HFFc6 (cell line): Measurements from ENCODE around the gene NUDT9. TPM values are rescaled to one million over a fixed set of nuclear protein-coding genes. Genes with fewer than 3 reads are reported as not detected.
A peak's percentile ranks its signal among the peaks of the same experiment; 100 is the strongest.

Experiments used
- DNase-seq: peaks from one replicate; pipeline ENCODE4 v3.0.0-alpha.2; 2018
- H3K27ac Mint-ChIP-seq: 2 replicates; pipeline ENCODE4 v1.8.0; 2020; ENCODE audit warnings: mild to moderate bottlenecking, mixed read lengths
- H3K27me3 Mint-ChIP-seq: 2 replicates; pipeline ENCODE4 v1.8.0; 2021; ENCODE audit warnings: mild to moderate bottlenecking, moderate library complexity, mixed read lengths; ENCODE audit not compliant: insufficient read depth
- H3K36me3 Mint-ChIP-seq: 2 replicates; pipeline ENCODE4 v1.8.0; 2021; ENCODE audit warnings: low read depth, mixed read lengths
- H3K4me1 Mint-ChIP-seq: 2 replicates; pipeline ENCODE4 v1.8.0; 2020; ENCODE audit warnings: low read depth, mixed read lengths
- H3K4me3 Mint-ChIP-seq: 2 replicates; pipeline ENCODE4 v1.8.0; 2020; ENCODE audit warnings: mild to moderate bottlenecking, moderate library complexity, mixed read lengths
- H3K9me3 Mint-ChIP-seq: 2 replicates; pipeline ENCODE4 v1.8.0; 2020; ENCODE audit warnings: mild to moderate bottlenecking, mixed read lengths
- total RNA-seq, 6 experiments: library from RNA; stranded (reverse); fragmentation: NEBNext Ultra II Directional; extraction: Animal tissue kit (Norgen Biotek cat#: 25700); gene quantifications; 2 replicates in 1 of 6; 3 replicates in 5 of 6; pipeline ENCODE4 v1.2.3, GENCODE V29; 2021
- TF ChIP-seq, protein P1 (sequence below): fragments of 200-600 bp; sonication (generic); IDR thresholded peaks from 2 replicates; pipeline ENCODE4 v1.5.0; 2021; ENCODE audit warnings: antibody characterized with exemption, mild to moderate bottlenecking

NUDT9 gene
- total RNA-seq, 6 experiments from 2014 or later, result 21.3 to 28.0 (median 23.4) TPM

DNA sequence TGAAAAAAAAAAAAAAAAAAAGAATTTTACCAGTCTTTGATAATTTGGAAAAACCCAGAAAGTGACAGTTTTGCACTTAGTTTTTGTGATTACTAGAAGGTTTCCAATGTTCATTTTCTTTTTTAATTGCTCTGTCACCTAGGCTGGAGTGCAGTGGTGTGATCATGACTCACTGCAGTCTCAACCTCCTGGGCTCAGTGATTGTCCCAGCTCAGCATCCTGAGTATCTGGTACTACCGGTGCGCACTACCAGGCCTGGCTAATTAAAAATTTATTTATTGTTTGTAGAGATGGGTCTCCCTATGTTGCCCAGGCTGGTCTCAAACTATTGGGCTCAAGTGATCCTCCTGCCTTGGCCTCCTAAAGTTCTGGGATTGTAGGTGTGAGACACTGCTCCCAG is 3.3 kb downstream of the NUDT9 start:
- H3K27me3 Mint-ChIP-seq, result no peaks in the 10 kb centered on the region

DNA sequence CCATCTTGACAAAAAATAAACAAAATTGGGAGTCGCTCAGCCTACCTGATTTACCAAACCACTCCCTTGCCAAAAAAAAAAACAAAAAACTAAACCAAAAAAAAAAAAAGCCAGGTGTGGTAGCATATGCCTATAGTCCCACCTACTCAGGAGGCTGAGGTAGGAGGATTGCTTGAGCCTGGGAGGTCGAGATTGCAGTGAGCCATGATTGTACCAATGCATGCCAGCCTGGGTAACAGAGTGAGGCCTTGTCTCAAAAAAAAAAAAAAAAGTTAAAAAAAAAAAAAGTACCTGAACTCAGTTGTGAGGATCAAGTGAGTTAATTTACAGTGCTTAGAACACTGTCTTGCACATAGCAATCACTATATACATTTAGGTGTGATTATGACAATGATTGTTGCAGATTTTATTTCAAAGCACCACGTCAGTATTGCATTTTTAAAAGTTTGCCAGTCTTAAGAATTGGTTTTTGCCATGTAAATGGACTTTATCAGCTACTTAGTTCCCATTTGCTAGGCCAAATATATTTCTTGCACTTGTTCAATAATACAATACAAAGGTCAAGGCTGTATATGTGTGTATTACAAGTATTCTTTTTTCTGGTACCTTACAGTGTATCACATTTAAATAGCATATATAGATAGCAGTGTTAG is 4.6 kb downstream of the NUDT9 start:
- H3K36me3 Mint-ChIP-seq, result no peaks in the 10 kb centered on the region
- H3K9me3 Mint-ChIP-seq, result no peaks in the 10 kb centered on the region
- H3K4me3 Mint-ChIP-seq, result no peak overlapping the region
- peaks cover 44% of the 10 kb centered on the region for H3K4me1 Mint-ChIP-seq
- TF ChIP-seq, protein P1, sequence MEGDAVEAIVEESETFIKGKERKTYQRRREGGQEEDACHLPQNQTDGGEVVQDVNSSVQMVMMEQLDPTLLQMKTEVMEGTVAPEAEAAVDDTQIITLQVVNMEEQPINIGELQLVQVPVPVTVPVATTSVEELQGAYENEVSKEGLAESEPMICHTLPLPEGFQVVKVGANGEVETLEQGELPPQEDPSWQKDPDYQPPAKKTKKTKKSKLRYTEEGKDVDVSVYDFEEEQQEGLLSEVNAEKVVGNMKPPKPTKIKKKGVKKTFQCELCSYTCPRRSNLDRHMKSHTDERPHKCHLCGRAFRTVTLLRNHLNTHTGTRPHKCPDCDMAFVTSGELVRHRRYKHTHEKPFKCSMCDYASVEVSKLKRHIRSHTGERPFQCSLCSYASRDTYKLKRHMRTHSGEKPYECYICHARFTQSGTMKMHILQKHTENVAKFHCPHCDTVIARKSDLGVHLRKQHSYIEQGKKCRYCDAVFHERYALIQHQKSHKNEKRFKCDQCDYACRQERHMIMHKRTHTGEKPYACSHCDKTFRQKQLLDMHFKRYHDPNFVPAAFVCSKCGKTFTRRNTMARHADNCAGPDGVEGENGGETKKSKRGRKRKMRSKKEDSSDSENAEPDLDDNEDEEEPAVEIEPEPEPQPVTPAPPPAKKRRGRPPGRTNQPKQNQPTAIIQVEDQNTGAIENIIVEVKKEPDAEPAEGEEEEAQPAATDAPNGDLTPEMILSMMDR, result no peak
- no peak for DNase-seq
- H3K27ac Mint-ChIP-seq, result no peak overlapping the region
- no peaks in the 10 kb centered on the region for H3K27me3 Mint-ChIP-seq

More for the DNA sequence above, 3.3 kb downstream of the NUDT9 start:
- DNase-seq, result no peak
- peaks cover 40% of the 10 kb centered on the region for H3K4me1 Mint-ChIP-seq
- TF ChIP-seq, protein P1, result no peak
- no peak overlapping the region for H3K4me3 Mint-ChIP-seq
- peak overlapping the region; percentile 74 for H3K27ac Mint-ChIP-seq
- no peaks in the 10 kb centered on the region for H3K9me3 Mint-ChIP-seq
- H3K36me3 Mint-ChIP-seq, result no peaks in the 10 kb centered on the region

DNA sequence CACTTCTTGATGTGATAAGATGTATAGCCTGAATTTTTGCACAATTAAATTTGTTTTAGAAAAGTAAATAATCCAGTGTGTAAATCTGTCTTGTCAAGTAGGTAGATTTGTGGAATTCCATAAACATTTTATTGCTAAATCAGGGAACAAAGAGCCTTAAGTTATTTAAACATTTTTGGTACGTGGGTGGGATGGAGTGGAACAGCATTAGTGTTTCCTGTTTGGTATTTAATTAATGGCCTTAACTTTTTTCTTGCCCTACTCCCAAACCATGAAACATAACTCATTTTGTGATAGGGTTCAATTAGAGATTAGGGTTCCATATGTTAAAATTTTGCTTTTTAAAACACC is 5.1 kb downstream of the NUDT9 start:
- Mint-ChIP-seq H3K4me1 (peaks cover 45% of the 10 kb centered on the region), H3K27ac (no peak overlapping the region), H3K27me3 (no peaks in the 10 kb centered on the region), H3K9me3 (no peaks in the 10 kb centered on the region), H3K36me3 (no peaks in the 10 kb centered on the region), H3K4me3 (no peak overlapping the region)
- DNase-seq, result no peak
- TF ChIP-seq, protein P1, result no peak

DNA sequence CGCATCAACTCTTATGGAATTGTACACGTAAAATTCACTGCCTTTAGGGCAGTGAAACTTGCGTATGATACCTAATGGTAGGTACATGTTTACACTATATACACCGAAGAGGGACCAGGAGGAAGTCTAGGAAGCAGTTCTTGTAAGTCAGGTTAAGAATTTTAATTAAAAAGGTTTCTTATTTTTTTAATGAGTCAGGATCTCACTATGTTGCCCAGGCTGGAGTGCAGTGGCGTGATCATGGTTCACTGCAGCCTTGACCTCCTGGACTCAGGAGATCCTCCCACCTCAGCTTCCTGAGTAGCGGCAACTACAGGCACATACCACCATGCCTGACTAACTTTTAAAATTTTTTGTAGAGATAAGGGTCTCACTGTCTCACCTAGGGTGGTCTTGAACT is 6.6 kb downstream of the NUDT9 start:
- Mint-ChIP-seq H3K36me3 (no peaks in the 10 kb centered on the region; the same call in 1 of the 2 replicates), H3K9me3 (no peaks in the 10 kb centered on the region), H3K4me1 (peaks cover 48% of the 10 kb centered on the region), H3K4me3 (no peak overlapping the region), H3K27ac (no peak overlapping the region), H3K27me3 (no peaks in the 10 kb centered on the region)
- TF ChIP-seq, protein P1, result no peak
- no peak for DNase-seq

DNA sequence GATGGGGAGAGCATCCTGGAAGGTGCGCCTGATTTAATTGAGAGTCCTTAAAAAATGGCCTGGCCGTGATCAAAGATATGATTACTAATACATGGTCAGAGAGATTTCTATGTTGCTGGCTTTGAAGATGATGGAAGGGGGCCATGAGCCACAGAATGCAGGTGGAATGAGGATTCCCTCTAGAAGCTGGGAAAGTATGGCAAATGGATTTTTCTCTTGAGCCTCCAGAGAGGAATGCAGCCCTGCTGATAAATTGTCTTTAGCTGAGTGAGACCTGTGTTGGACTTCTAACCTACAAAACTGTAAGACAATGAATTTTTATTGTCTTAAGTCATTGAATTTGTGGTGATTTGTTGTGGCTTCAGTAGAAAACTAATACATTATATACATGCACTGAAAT is 7.7 kb downstream of the NUDT9 start:
- no peak overlapping the region for H3K27ac Mint-ChIP-seq
- no peaks in the 10 kb centered on the region for H3K27me3 Mint-ChIP-seq
- no peak overlapping the region for H3K4me3 Mint-ChIP-seq
- no peak for DNase-seq
- H3K9me3 Mint-ChIP-seq, result no peaks in the 10 kb centered on the region
- H3K36me3 Mint-ChIP-seq, result no peaks in the 10 kb centered on the region; the same call in 1 of the 2 replicates
- H3K4me1 Mint-ChIP-seq, result peaks cover 38% of the 10 kb centered on the region
- TF ChIP-seq, protein P1, result no peak
